Left lung (tissue), 14 donors: ENCODE measurements around the gene C1QTNF6. TPM values are rescaled to one million over a fixed set of nuclear protein-coding genes. Genes with fewer than 3 reads are reported as not detected.

Source experiments
- ATAC-seq: fragments of 200-7000 bp; cut with Tn5 transposase; one replicate; pipeline ENCODE4 v1.9.1; 2020; ENCODE audit warnings: moderate library complexity
- DNase-seq, 4 donors: peaks; one replicate each; pipeline ENCODE4 v3.0.0-alpha.2; 2013 to 2020
- H3K27ac ChIP-seq, 2 donors: fragments of 200-600 bp; sonication (generic) in 1 of 2; one replicate each; pipeline versions ENCODE4 v1.5.0 to v1.8.0; 2020 to 2021
- H3K27me3 ChIP-seq, 2 donors: fragments of 200-600 bp; sonication (generic) in 1 of 2; one replicate each; pipeline versions ENCODE4 v1.5.0 to v1.8.0; 2020 to 2021
- H3K36me3 ChIP-seq, 2 donors: fragments of 200-600 bp; sonication (generic) in 1 of 2; one replicate each; pipeline versions ENCODE4 v1.5.0 to v1.8.0; 2020 to 2021
- H3K4me1 ChIP-seq, 2 donors: fragments of 200-600 bp; one replicate each; pipeline ENCODE4 v1.8.0; 2021
- H3K4me3 ChIP-seq, 2 donors: fragments of 200-600 bp; sonication (generic) in 1 of 2; one replicate each; pipeline versions ENCODE4 v1.5.0 to v1.8.0; 2020 to 2021; ENCODE audit warnings: mild to moderate bottlenecking in 1 of 2
- H3K9me3 ChIP-seq, 2 donors: fragments of 200-600 bp; sonication (generic) in 1 of 2; one replicate each; pipeline versions ENCODE4 v1.5.0 to v1.8.0; 2020 to 2021
- CTCF ChIP-seq, 2 donors: fragments of 200-600 bp; sonication (generic) in 1 of 2; IDR thresholded peaks; one replicate each; pipeline versions ENCODE4 v1.5.0 to v1.8.0; 2021; ENCODE audit warnings: antibody characterized with exemption in 2 of 2
- intact Hi-C, 2 donors: fragments of 100-400 bp; cut with DNase I; formaldehyde crosslinking; loops; one replicate each; pipeline versions ENCODE4 v1.11.2 to v1.14.2; 2022
- long read RNA-seq, 12 donors: library from polyadenylated mRNA in 2 of 12; unstranded in 2 of 12; transcript quantifications; one replicate each; pipeline ENCODE4 v2.0.0 and lab custom pipeline, GENCODE V29; 2019 to 2026
- polyA plus RNA-seq, 6 donors: library from polyadenylated mRNA; unstranded; fragments of 120-200 nt; gene quantifications; one replicate each; pipeline ENCODE4 v1.2.1, GENCODE V29; 2013; ENCODE audit not compliant: insufficient read length in 6 of 6
- total RNA-seq, 2 donors: library from RNA; stranded (reverse); fragmentation: NEBNext Ultra II Directional; extraction: Animal tissue kit (Norgen Biotek cat#: 25700); gene quantifications; one replicate each; pipeline ENCODE4 v1.2.1, GENCODE V29; 2021
- donor health status: DM: no; HTN: yes; CAD: no.
- donor health status: DM: no; HTN: no; CAD: no.

C1QTNF6 gene
- total RNA-seq = 10 to 100 TPM in 1 of 2 donors, 1 to 10 TPM in 1; 7.2 to 16.0 TPM
- 10 to 100 TPM; 22.9 to 28.8 (median 25.1) TPM for polyA plus RNA-seq
- long read RNA-seq, donor 1, transcript C1QTNF6-201 (3 exons, 2,934 nt) = major isoform, 18 of 20 reads
- long read RNA-seq, donor 1, partial matches to known transcripts = 0 of 20 reads
- long read RNA-seq, donor 1, other reads (novel, unspliced or antisense) = 0 of 20 reads
- long read RNA-seq, donor 2, partial matches to known transcripts = 0 of 4 reads
- long read RNA-seq, donor 2, other reads (novel, unspliced or antisense) = 0 of 4 reads
- long read RNA-seq, donor 3, transcript C1QTNF6-201 (3 exons, 2,934 nt) = major isoform, 11 of 12 reads
- long read RNA-seq, donor 3, partial matches to known transcripts = 0 of 12 reads
- long read RNA-seq, donor 3, other reads (novel, unspliced or antisense) = 0 of 12 reads
- long read RNA-seq, donor 4, partial matches to known transcripts = 0 of 2 reads
- long read RNA-seq, donor 4, other reads (novel, unspliced or antisense) = 1 of 2 reads
- long read RNA-seq, donor 5, transcript C1QTNF6-201 (3 exons, 2,934 nt) = major isoform, 5 of 6 reads
- long read RNA-seq, donor 5, partial matches to known transcripts = 0 of 6 reads
- long read RNA-seq, donor 5, other reads (novel, unspliced or antisense) = 0 of 6 reads
- long read RNA-seq, donor 6, transcript C1QTNF6-201 (3 exons, 2,934 nt) = major isoform, 6 of 17 reads
- long read RNA-seq, donor 6, partial matches to known transcripts = 11 of 17 reads
- long read RNA-seq, donor 6, other reads (novel, unspliced or antisense) = 0 of 17 reads
- long read RNA-seq, donor 7, partial matches to known transcripts = 0 of 2 reads
- long read RNA-seq, donor 7, other reads (novel, unspliced or antisense) = 0 of 2 reads
- long read RNA-seq, donor 8, transcript C1QTNF6-201 (3 exons, 2,934 nt) = major isoform, 6 of 6 reads
- long read RNA-seq, donor 8, partial matches to known transcripts = 0 of 6 reads
- long read RNA-seq, donor 8, other reads (novel, unspliced or antisense) = 0 of 6 reads
- long read RNA-seq, donor 9 = 0 reads
- long read RNA-seq, donor 10, transcript C1QTNF6-201 (3 exons, 2,934 nt) = major isoform, 5 of 6 reads
- long read RNA-seq, donor 10, partial matches to known transcripts = 0 of 6 reads
- long read RNA-seq, donor 10, other reads (novel, unspliced or antisense) = 0 of 6 reads
- long read RNA-seq, donor 11, transcript C1QTNF6-201 (3 exons, 2,934 nt) = major isoform, 7 of 13 reads
- long read RNA-seq, donor 11, partial matches to known transcripts = 5 of 13 reads
- long read RNA-seq, donor 11, other reads (novel, unspliced or antisense) = 0 of 13 reads
- long read RNA-seq, donor 12, transcript C1QTNF6-201 (3 exons, 2,934 nt) = major isoform, 7 of 8 reads
- long read RNA-seq, donor 12, partial matches to known transcripts = 0 of 8 reads
- long read RNA-seq, donor 12, other reads (novel, unspliced or antisense) = 0 of 8 reads

GRCh38 chr22:37187891-37188761 lies at the start of gene C1QTNF6:
Gene C1QTNF6, minus strand, starts transcription at chr22:37188247. Its CDS starts 34 bp downstream, at chr22:37188213.
- Histone ChIP-seq H3K27me3 (no peaks in the 10 kb centered on the region), H3K4me1 (peaks cover 21 to 42% of the 10 kb centered on the region in 2 donors), H3K27ac (peak within 1 kb of the TSS; percentile 81 to 83), H3K36me3 (no peaks in the 10 kb centered on the region), H3K9me3 (no peaks in the 10 kb centered on the region), H3K4me3 (peak within 1 kb of the TSS; percentile 27 to 35)
- ATAC-seq (peak; percentile 80), DNase-seq (peak in 3 of 4 donors; percentile 59 to 82 (median 75))
- intact Hi-C loops = no loop called here
- TF ChIP-seq CTCF (IDR thresholded peaks at IDR 0.05) = no peak

GRCh38 chr22:37235897-37236607 lies 48.0 kb upstream of the C1QTNF6 start:
- no peak for TF ChIP-seq CTCF (IDR thresholded peaks at IDR 0.05)
- Histone ChIP-seq H3K27ac (peak overlapping the region in 1 of 2 donors; percentile 90), H3K36me3 (peaks cover 0 to 26% of the 10 kb centered on the region in 2 donors), H3K27me3 (peaks cover 0 to 86% of the 10 kb centered on the region in 2 donors), H3K9me3 (no peaks in the 10 kb centered on the region), H3K4me3 (no peak overlapping the region), H3K4me1 (peaks cover 0 to 95% of the 10 kb centered on the region in 2 donors)
- ATAC-seq (no peak), DNase-seq (peak in 2 of 4 donors; percentile 13 to 32)
- intact Hi-C loops = no loop called here

- intact Hi-C loops = no loop called here
- H3K36me3 ChIP-seq = peaks cover 0 to 19% of the 10 kb centered on the region in 2 donors
- peak overlapping the region in 1 of 2 donors; percentile 90 for H3K27ac ChIP-seq
- no peak overlapping the region for H3K4me3 ChIP-seq
- DNase-seq = peak in 2 of 4 donors; percentile 20 to 52
- TF ChIP-seq CTCF (IDR thresholded peaks at IDR 0.05) = no peak
- H3K4me1 ChIP-seq = peaks cover 2 to 95% of the 10 kb centered on the region in 2 donors
- H3K27me3 ChIP-seq = peaks cover 0 to 76% of the 10 kb centered on the region in 2 donors
- no peak for ATAC-seq
- no peaks in the 10 kb centered on the region for H3K9me3 ChIP-seq
These were observed 47.0 kb upstream of the C1QTNF6 start for GRCh38 chr22:37234736-37235711.
